ENCODE data around the gene C6orf141.

DNA sequence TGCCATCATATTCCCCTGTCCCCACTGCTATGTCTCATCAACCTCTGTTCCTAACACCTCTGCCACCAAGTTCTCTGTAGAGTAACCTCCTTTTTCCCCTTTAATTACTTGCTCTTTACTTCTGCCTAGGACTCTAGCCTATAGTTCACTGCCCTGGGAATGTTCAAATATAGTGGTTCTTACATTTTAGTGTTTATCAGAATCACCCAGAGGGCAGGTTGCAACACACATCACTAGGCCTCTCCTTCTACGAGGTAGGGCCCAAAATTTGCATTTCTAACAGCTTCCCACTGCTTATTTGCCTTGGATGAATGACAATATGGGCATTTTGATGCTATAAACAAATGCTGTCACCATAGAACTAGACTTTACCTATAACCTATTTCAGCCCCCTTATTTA lies 23.1 kb upstream of the C6orf141 start:
- TF ChIP-seq FOXP2 (optimal IDR thresholded peaks at IDR 0.05; ENCODE audit: borderline replicate concordance, extremely low read depth, extremely low read length, insufficient read depth), result no peak
- TF ChIP-seq TAF1 (IDR thresholded peaks at IDR 0.05; ENCODE audit: borderline replicate concordance, insufficient read depth, low read length), result no peak
- TF ChIP-seq POLR2AphosphoS5 (IDR thresholded peaks at IDR 0.05; ENCODE audit: low read depth, low read length), result no peak
- TF ChIP-seq, protein P1, sequence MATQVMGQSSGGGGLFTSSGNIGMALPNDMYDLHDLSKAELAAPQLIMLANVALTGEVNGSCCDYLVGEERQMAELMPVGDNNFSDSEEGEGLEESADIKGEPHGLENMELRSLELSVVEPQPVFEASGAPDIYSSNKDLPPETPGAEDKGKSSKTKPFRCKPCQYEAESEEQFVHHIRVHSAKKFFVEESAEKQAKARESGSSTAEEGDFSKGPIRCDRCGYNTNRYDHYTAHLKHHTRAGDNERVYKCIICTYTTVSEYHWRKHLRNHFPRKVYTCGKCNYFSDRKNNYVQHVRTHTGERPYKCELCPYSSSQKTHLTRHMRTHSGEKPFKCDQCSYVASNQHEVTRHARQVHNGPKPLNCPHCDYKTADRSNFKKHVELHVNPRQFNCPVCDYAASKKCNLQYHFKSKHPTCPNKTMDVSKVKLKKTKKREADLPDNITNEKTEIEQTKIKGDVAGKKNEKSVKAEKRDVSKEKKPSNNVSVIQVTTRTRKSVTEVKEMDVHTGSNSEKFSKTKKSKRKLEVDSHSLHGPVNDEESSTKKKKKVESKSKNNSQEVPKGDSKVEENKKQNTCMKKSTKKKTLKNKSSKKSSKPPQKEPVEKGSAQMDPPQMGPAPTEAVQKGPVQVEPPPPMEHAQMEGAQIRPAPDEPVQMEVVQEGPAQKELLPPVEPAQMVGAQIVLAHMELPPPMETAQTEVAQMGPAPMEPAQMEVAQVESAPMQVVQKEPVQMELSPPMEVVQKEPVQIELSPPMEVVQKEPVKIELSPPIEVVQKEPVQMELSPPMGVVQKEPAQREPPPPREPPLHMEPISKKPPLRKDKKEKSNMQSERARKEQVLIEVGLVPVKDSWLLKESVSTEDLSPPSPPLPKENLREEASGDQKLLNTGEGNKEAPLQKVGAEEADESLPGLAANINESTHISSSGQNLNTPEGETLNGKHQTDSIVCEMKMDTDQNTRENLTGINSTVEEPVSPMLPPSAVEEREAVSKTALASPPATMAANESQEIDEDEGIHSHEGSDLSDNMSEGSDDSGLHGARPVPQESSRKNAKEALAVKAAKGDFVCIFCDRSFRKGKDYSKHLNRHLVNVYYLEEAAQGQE (IDR thresholded peaks at IDR 0.05; ENCODE audit: insufficient read depth in 1 of 2, low read depth in 2 of 2, low read length in 2 of 2), result no peak

Data from PFSK-1 (cell line).